ENCODE data around the gene SLC38A3. TPM values are rescaled to one million over a fixed set of nuclear protein-coding genes. Genes with fewer than 3 reads are reported as not detected.

SLC38A3 gene
- total and polyA plus RNA-seq, 2 of the 8 experiments (the other 6 are each of a cell fraction or from before 2014, with no cell fraction given) = 1.2 to 3.7 TPM

DNA sequence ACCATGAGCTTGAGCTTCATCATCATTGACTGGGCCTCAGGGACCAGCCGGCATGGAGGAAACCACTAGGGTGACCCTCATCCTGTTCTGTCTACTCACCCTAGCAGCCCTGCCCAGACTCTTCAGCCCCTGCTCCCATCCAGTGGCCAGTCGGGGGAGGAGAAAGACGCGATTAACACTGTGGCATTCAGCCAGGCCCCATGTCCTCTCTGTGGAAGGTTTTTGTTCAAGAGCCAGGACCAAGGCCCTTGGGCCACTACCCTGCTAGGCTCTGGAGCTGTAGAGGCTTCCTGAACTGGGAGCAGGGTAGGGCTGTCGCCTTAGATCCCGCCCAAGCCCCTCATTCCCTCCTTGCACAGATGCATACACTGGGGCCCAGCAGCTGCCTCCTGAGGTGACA, 15.0 kb downstream of the SLC38A3 start (continued):
- TF ChIP-seq BACH1 (IDR thresholded peaks at IDR 0.05; ENCODE audit: low read length) (no peak), BCL11A (IDR thresholded peaks at IDR 0.05; ENCODE audit: low read depth in 2 of 2, low read length in 2 of 2) (no peak)

Data from H1 (cell line).